Measurements from ENCODE around the gene ABHD12B. TPM values are rescaled to one million over a fixed set of nuclear protein-coding genes. Genes with fewer than 3 reads are reported as not detected.

ABHD12B gene
- total RNA-seq, 2 donors from 2014 or later: 0.80 to 55.0 TPM

DNA sequence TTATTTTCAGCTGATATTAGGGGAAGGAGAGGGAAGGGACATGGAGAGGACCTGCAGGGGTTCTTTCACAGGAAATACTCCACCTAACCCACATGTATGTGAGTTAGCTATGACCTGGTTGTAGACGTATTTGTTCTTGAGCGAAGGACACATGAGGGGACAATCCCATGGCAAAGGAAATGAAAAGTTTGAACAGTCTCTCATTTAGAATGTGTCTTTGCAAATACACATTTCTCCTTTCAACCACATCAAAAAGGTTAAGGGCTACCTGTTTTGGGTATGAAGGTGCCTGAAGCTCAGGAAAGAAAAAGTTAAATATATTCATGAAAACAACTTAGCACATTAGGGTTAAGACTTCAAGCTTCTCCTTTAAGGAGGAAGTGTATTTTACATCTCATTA lies 65.0 kb downstream of the ABHD12B start:
- WGBS, 2 experiments (ENCODE audit: insufficient coverage in 1 of 2, insufficient read length in 1 of 2): 100% methylated on average over 2 of the region's 2 CpGs; no CpG with 5 or more reads in 1 of the 2 experiments
- no peaks in the 10 kb centered on the region for H3K9me3 Mint-ChIP-seq
- no peak overlapping the region for H3K4me3 Mint-ChIP-seq
- no peak for DNase-seq
- H3K27me3 Mint-ChIP-seq (ENCODE audit: insufficient read depth): no peaks in the 10 kb centered on the region
- Histone ChIP-seq H3K4me3 (ENCODE audit: low read length) (no peak overlapping the region), H3K9ac (ENCODE audit: extremely low read depth, low read length, poor library complexity, severe bottlenecking) (no peak overlapping the region), H3K9me3 (ENCODE audit: control insufficient read depth, low read length) (no peaks in the 10 kb centered on the region), H3K27ac (ENCODE audit: low read depth, low read length) (no peak overlapping the region), H3K36me3 (ENCODE audit: control insufficient read depth, insufficient read depth, low read length) (no peaks in the 10 kb centered on the region), H3K4me1 (ENCODE audit: control insufficient read depth, insufficient read depth, low read length) (no peaks in the 10 kb centered on the region), H3K27me3 (ENCODE audit: control insufficient read depth, insufficient read depth, low read length, poor library complexity, severe bottlenecking) (no peaks in the 10 kb centered on the region)
- TF ChIP-seq, protein P1, sequence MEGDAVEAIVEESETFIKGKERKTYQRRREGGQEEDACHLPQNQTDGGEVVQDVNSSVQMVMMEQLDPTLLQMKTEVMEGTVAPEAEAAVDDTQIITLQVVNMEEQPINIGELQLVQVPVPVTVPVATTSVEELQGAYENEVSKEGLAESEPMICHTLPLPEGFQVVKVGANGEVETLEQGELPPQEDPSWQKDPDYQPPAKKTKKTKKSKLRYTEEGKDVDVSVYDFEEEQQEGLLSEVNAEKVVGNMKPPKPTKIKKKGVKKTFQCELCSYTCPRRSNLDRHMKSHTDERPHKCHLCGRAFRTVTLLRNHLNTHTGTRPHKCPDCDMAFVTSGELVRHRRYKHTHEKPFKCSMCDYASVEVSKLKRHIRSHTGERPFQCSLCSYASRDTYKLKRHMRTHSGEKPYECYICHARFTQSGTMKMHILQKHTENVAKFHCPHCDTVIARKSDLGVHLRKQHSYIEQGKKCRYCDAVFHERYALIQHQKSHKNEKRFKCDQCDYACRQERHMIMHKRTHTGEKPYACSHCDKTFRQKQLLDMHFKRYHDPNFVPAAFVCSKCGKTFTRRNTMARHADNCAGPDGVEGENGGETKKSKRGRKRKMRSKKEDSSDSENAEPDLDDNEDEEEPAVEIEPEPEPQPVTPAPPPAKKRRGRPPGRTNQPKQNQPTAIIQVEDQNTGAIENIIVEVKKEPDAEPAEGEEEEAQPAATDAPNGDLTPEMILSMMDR (conservative IDR thresholded peaks at IDR 0.05): no peak
- peaks cover 12% of the 10 kb centered on the region for H3K4me1 Mint-ChIP-seq
- H3K36me3 Mint-ChIP-seq (ENCODE audit: low read depth): peaks cover 14% of the 10 kb centered on the region
- H3K27ac Mint-ChIP-seq: no peak overlapping the region

DNA sequence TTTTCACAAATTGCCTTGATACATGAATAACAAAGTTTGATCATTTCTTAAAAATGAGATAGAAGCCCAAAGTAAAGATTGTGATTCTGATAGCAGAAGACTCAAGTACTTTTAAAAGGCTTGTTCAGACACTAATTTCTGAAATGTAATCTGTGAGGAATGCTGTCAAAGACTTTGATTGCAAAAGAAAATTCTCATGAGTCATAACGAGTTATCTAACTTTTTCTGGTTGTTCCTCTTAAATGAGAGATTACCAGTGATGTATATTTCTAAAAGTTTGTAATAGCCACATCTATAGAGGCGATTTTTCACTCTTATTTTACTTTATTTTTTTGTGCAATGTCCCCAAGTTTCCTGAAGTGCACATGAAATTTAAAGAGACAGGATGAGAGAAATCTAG lies 65.5 kb downstream of the ABHD12B start:
- no peak overlapping the region for H3K4me3 Mint-ChIP-seq
- Histone ChIP-seq H3K4me3 (ENCODE audit: low read length) (no peak overlapping the region), H3K9ac (ENCODE audit: extremely low read depth, low read length, poor library complexity, severe bottlenecking) (no peak overlapping the region), H3K9me3 (ENCODE audit: control insufficient read depth, low read length) (no peaks in the 10 kb centered on the region), H3K4me1 (ENCODE audit: control insufficient read depth, insufficient read depth, low read length) (no peaks in the 10 kb centered on the region), H3K27me3 (ENCODE audit: control insufficient read depth, insufficient read depth, low read length, poor library complexity, severe bottlenecking) (no peaks in the 10 kb centered on the region), H3K36me3 (ENCODE audit: control insufficient read depth, insufficient read depth, low read length) (no peaks in the 10 kb centered on the region), H3K27ac (ENCODE audit: low read depth, low read length) (no peak overlapping the region)
- TF ChIP-seq, protein P1 (conservative IDR thresholded peaks at IDR 0.05): no peak
- H3K36me3 Mint-ChIP-seq (ENCODE audit: low read depth): peaks cover 16% of the 10 kb centered on the region
- no peaks in the 10 kb centered on the region for H3K27me3 Mint-ChIP-seq (ENCODE audit: insufficient read depth)
- 89 to 100% methylated on average over 1 to 2 of the region's 2 CpGs for WGBS, 2 experiments (ENCODE audit: insufficient coverage in 1 of 2, insufficient read length in 1 of 2)
- no peak for DNase-seq
- no peaks in the 10 kb centered on the region for H3K9me3 Mint-ChIP-seq
- H3K4me1 Mint-ChIP-seq: peaks cover 11% of the 10 kb centered on the region
- no peak overlapping the region for H3K27ac Mint-ChIP-seq

DNA sequence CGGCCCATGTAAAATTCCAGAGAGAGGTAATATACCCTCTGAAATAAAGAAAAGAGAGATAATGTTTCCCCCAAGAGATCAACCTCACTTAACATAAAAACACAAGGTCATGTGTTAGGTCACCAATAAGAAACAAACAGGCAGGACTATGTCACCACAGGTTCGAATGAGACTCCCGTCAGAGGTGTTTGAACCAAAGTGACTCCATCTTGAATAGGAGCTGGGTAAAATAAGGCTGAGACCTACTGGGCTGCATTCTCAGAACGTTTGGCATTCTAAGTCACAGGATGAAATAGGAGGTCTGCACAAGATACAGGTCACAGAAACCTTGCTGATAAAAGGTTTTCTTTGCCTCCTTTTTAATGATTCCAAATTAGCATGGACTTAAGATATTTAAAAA lies 65.9 kb downstream of the ABHD12B start:
- Mint-ChIP-seq H3K36me3 (ENCODE audit: low read depth) (peaks cover 16% of the 10 kb centered on the region), H3K27me3 (ENCODE audit: insufficient read depth) (no peaks in the 10 kb centered on the region), H3K4me3 (no peak overlapping the region), H3K27ac (no peak overlapping the region), H3K9me3 (no peaks in the 10 kb centered on the region), H3K4me1 (peaks cover 6% of the 10 kb centered on the region)
- Histone ChIP-seq H3K36me3 (ENCODE audit: control insufficient read depth, insufficient read depth, low read length) (no peaks in the 10 kb centered on the region), H3K4me1 (ENCODE audit: control insufficient read depth, insufficient read depth, low read length) (no peaks in the 10 kb centered on the region), H3K27ac (ENCODE audit: low read depth, low read length) (no peak overlapping the region), H3K9ac (ENCODE audit: extremely low read depth, low read length, poor library complexity, severe bottlenecking) (no peak overlapping the region), H3K27me3 (ENCODE audit: control insufficient read depth, insufficient read depth, low read length, poor library complexity, severe bottlenecking) (no peaks in the 10 kb centered on the region), H3K9me3 (ENCODE audit: control insufficient read depth, low read length) (no peaks in the 10 kb centered on the region), H3K4me3 (ENCODE audit: low read length) (no peak overlapping the region)
- WGBS, 2 experiments (ENCODE audit: insufficient coverage in 1 of 2, insufficient read length in 1 of 2): 89 to 94% methylated on average over 3 of the region's 4 CpGs
- DNase-seq: no peak
- TF ChIP-seq, protein P1 (conservative IDR thresholded peaks at IDR 0.05): no peak

Data from endodermal cell (in vitro differentiated cells).